Right cardiac atrium (tissue), 5 donors: Measurements from ENCODE around the gene DST. TPM values are rescaled to one million over a fixed set of nuclear protein-coding genes. Genes with fewer than 3 reads are reported as not detected.

ENCODE experiments used
- ATAC-seq, 2 donors: fragments of 200-7000 bp; cut with Tn5 transposase; one replicate each; pipeline versions ENCODE4 v1.8.0 to v1.9.1; 2020; ENCODE audit warnings: moderate library complexity in 2 of 2, mild to moderate bottlenecking in 1 of 2
- DNase-seq, 3 donors: peaks; one replicate each; pipeline ENCODE4 v3.0.0-alpha.2; 2020
- H3K27ac ChIP-seq: one replicate; pipeline ENCODE4 v1.5.1; 2013; ENCODE audit warnings: mild to moderate bottlenecking, low read length, control low read depth, moderate library complexity
- H3K27me3 ChIP-seq: one replicate; pipeline ENCODE4 v1.6.1; 2013; ENCODE audit not compliant: control insufficient read depth, insufficient read depth
- H3K4me1 ChIP-seq: one replicate; pipeline ENCODE4 v1.6.1; 2013; ENCODE audit warnings: low read length; ENCODE audit not compliant: control insufficient read depth, insufficient read depth
- H3K4me3 ChIP-seq: one replicate; pipeline ENCODE4 v1.5.1; 2013; ENCODE audit warnings: low read length, control low read depth
- H3K9me3 ChIP-seq: one replicate; pipeline ENCODE4 v1.6.1; 2013; ENCODE audit warnings: low read length; ENCODE audit not compliant: control insufficient read depth
- WGBS: extraction: QIAGEN DNeasy Blood & Tissue Kit; methylation state at CpG from one replicate; pipeline ENCODE4 v1.1.7; 2013; 5-methylcytosine and 5-hydroxymethylcytosine counted together
- intact Hi-C, 4 donors: fragments of 100-400 bp; cut with DNase I; formaldehyde crosslinking; loops; one replicate each; pipeline versions ENCODE4 v1.11.0 to v1.14.0; 2022 to 2023
- polyA plus RNA-seq: library from polyadenylated mRNA; stranded (reverse); fragments of 200-250 nt; gene quantifications from one replicate; pipeline ENCODE4 v1.2.3, GENCODE V29; 2013
- total RNA-seq, 4 donors: library from RNA; stranded (reverse); fragmentation: NEBNext Ultra II Directional; extraction: Animal tissue kit (Norgen Biotek cat#: 25700); gene quantifications; one replicate each; pipeline ENCODE4 v1.2.1, GENCODE V29; 2021
- donor health status: healthy with polysubstance abuse.
- donor health status: DM: no; HTN: yes; CAD: no.
- donor health status: DM: no; HTN: no; CAD: no.
- donor health status: DM: no; HTN: yes; CAD: no; lungs with severe emphysema.
- donor health status: DM: yes; HTN: yes; CAD: no.

Gene DST
- total and polyA plus RNA-seq, 5 donors: 148 to 308 (median 204) TPM

DNA sequence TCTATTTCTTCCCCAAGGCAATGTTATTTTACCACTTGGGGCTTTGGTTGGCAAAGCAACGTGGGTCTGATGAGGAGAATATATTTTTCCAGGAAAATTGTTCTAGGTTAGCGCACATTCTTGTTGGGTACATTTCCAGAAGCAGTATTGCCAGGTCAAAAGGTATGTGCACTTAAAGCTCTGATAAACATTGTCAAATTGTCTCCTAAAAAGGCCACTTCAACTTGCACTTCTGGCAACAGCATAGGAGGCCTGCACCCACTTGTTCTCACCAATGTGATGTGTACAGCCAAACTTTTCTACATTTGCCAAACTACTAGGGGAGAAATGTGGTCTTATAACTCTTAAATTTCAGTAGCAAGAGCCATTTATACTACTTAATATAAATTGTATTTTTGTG is 197.8 kb downstream of the DST start:
- no peaks in the 10 kb centered on the region for H3K27me3 ChIP-seq
- DNase-seq: no peak

GRCh38 chr6:56440551-56440981 is 202.1 kb downstream of the DST start:
- ATAC-seq: no peak
- H3K27ac ChIP-seq: no peak overlapping the region
- no peaks in the 10 kb centered on the region for H3K27me3 ChIP-seq
- intact Hi-C loops: no loop called here
- no peaks in the 10 kb centered on the region for H3K9me3 ChIP-seq
- no peak for DNase-seq
- WGBS: 57% methylated on average over 4 of the region's 4 CpGs
- H3K4me1 ChIP-seq: peaks cover 2% of the 10 kb centered on the region
- no peak overlapping the region for H3K4me3 ChIP-seq

More for the DNA sequence above, 197.8 kb downstream of the DST start:
- no peak overlapping the region for H3K27ac ChIP-seq
- H3K9me3 ChIP-seq: no peaks in the 10 kb centered on the region
- no peak overlapping the region for H3K4me3 ChIP-seq
- H3K4me1 ChIP-seq: peaks cover 2% of the 10 kb centered on the region
- 76% methylated on average over 2 of the region's 2 CpGs for WGBS
- intact Hi-C loops: no loop called here
- no peak for ATAC-seq

GRCh38 chr6:56437171-56437900 is 205.4 kb downstream of the DST start:
- 93% methylated on average over 5 of the region's 5 CpGs for WGBS
- Histone ChIP-seq H3K9me3 (no peaks in the 10 kb centered on the region), H3K4me3 (no peak overlapping the region), H3K27ac (no peak overlapping the region), H3K4me1 (no peaks in the 10 kb centered on the region), H3K27me3 (no peaks in the 10 kb centered on the region)
- intact Hi-C loops: no loop called here
- no peak for DNase-seq
- ATAC-seq: no peak

DNA sequence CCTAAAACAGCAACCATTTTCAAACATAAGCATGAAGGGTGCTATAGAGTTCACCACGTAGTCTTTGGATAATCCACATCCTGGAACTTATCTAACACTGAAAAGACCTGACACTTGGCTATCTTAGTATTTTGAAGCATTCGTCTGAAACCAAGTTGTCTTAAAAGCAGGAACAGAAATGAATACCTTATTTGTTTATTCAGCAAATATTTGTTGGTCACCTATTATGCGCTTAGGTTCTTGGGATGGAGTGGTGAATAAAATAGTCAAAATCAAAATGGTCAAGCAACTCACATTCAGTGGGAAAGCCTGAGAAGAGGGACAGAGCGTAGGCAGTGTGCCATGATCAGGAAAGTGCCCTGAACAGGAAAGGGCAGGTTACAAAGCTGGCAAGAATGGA is 206.9 kb downstream of the DST start:
- Histone ChIP-seq H3K27me3 (no peaks in the 10 kb centered on the region), H3K27ac (no peak overlapping the region), H3K9me3 (no peaks in the 10 kb centered on the region), H3K4me1 (no peaks in the 10 kb centered on the region), H3K4me3 (no peak overlapping the region)
- ATAC-seq (no peak), DNase-seq (no peak)
- intact Hi-C loops: no loop called here
- WGBS: 78% methylated on average over 4 of the region's 4 CpGs

GRCh38 chr6:56435326-56435725 is 207.4 kb downstream of the DST start:
- WGBS: 94% methylated on average over 2 of the region's 2 CpGs
- intact Hi-C loops: no loop called here

DNA sequence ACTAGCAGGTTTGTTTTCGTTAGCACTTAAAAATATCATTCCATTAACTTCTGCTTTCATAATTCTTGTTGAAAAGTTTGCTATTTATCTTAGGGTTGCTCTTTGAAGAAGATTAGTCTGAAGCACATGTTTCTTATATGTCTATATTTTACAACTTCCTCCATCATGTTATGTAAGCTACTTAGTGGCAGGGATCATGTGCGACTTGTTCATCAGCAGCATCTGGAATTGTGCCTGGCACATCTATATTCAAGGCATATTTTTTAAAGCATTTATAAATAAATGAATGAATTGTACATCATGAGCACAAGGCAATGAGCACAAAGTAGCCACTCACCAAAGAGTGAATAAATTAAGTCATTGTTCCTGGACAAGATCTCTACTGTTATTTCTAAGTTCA is 208.1 kb downstream of the DST start:
- Histone ChIP-seq H3K9me3 (no peaks in the 10 kb centered on the region), H3K27ac (no peak overlapping the region), H3K4me1 (no peaks in the 10 kb centered on the region), H3K4me3 (no peak overlapping the region), H3K27me3 (no peaks in the 10 kb centered on the region)
- DNase-seq: no peak
- 85% methylated on average over 2 of the region's 2 CpGs for WGBS
- intact Hi-C loops: no loop called here
- ATAC-seq: no peak

More at GRCh38 chr6:56435326-56435725, 207.4 kb downstream of the DST start:
- Histone ChIP-seq H3K4me3 (no peak overlapping the region), H3K4me1 (no peaks in the 10 kb centered on the region), H3K9me3 (no peaks in the 10 kb centered on the region), H3K27ac (no peak overlapping the region), H3K27me3 (no peaks in the 10 kb centered on the region)
- DNase-seq (no peak), ATAC-seq (no peak)

DNA sequence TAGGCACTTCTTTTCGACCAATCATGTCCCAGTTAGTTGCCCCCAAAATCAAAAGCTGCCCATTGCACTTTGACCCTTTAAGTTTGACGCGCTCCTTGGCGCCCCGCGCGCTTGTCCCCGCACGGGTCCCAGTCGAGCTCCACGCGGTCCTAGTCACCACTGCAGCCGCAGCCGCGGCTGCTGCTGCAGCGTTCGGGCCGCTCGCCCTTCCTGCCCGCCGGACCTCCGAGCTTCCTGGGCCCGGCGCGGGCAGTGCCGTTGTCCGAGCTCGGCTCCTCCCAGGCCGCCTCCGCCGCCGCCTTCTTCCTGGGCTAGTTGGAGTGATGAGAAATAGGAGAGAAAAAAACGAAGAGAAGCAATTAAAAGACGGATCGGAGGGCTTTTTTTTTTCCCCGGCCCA is 209.6 kb downstream of the DST start:
- 67% methylated on average over 36 of the region's 36 CpGs for WGBS
- Histone ChIP-seq H3K27ac (no peak overlapping the region), H3K27me3 (no peaks in the 10 kb centered on the region), H3K4me3 (no peak overlapping the region), H3K9me3 (no peaks in the 10 kb centered on the region), H3K4me1 (no peaks in the 10 kb centered on the region)
- ATAC-seq: no peak
- no peak for DNase-seq
- intact Hi-C loops: no loop called here

DNA sequence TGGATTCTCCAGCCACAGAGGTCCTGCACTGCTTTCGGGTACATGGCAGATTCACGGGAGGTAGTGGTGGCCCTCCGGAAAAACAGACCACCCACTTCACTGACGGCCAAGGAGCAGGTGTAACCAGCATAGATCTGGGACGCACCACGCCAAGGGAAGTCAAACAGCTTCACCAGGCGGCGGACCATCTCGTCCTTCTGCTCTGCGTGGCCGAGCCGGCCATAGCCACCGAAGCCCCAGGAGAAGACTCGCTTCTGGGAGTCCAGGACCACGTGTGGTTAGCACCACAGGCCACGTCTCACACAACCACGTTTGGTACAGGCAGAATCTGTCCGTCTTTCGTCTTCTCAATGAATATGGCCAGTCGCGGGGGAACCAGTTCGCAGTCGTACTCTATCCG is 210.5 kb downstream of the DST start:
- intact Hi-C loops: no loop called here
- H3K27ac ChIP-seq: no peak overlapping the region
- WGBS: 98% methylated on average over 24 of the region's 24 CpGs
- no peaks in the 10 kb centered on the region for H3K27me3 ChIP-seq
- H3K4me1 ChIP-seq: no peaks in the 10 kb centered on the region
- ATAC-seq (no peak), DNase-seq (no peak)
- H3K9me3 ChIP-seq: no peaks in the 10 kb centered on the region
- no peak overlapping the region for H3K4me3 ChIP-seq

DNA sequence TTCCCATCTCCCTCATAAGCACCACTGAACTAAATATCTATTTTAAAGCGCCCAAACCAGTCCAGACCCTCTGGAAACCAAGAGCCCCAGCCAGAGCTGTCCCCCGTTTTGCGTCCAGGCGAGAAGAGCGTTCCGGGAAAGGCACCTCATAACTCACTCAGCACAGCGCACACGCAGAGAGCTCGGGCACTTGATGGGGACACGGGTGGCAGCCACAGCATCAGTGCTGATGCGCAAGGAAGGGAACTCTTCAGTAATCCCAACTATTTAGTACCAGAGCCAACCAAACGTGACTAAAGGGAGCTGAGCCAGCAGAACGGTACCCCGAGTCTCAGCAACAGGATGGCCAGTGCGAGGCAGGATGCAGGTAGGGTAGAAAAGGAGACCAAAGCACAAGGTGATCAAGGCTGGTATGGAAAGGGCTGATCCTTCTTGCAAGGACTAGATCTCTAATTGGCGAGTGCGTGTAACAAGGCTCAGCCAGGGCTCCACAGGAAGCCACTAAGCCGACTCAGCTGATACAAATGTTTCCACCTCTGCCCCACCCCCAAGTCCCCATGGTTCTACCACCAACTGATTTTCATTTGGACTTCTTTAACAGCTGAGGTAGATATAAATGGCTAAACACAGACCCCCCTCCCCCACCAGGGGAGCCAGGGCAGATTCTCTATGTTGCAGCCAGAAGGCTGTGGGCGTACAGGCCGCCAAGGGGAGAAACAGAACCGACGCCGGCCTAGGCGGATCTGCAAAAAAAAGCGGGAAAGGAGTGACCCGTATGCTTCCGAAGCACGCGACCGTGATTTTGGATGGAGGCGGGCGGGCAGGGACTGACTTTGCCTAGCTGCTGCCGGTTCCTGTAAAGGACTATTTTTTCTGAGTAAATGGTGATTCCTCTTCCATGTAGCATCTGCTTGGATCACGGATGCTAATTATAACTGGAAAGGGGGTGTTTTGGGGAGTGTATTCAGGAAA is 211.8 kb downstream of the DST start:
- intact Hi-C loops: no loop called here
- WGBS: 89% methylated on average over 34 of the region's 34 CpGs
- H3K27ac ChIP-seq: no peak overlapping the region
- DNase-seq (no peak), ATAC-seq (no peak)
- no peaks in the 10 kb centered on the region for H3K9me3 ChIP-seq
- no peaks in the 10 kb centered on the region for H3K4me1 ChIP-seq
- H3K27me3 ChIP-seq: no peaks in the 10 kb centered on the region
- H3K4me3 ChIP-seq: no peak overlapping the region

DNA sequence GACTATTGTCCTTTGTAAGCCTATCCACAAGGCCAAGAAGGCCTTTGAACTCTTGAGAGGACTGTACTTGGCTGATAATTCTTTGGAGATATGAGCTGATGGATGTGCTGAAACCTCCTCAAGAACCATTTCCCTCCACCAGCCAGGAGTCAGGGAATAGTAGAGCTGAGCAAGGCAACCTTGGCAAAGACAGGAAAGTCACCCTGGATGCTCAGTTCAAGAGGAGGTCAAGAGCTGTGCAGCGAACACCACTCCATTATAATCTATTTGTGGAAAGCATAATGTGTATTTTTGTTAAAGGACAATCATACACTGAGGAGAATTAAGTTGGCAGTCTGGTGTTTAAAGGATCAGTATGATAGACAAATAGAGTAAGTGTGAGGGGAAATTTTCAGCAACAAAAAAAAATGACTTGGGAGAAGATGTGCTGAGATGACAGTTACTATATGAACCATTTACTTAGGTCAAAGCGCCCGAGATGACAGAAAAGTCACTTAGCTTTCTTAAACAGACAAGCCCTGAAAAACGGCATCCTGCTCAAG is 218.1 kb downstream of the DST start:
- no peaks in the 10 kb centered on the region for H3K9me3 ChIP-seq
- peak; percentile 44 to 91 for ATAC-seq
- no peak for DNase-seq
- H3K27me3 ChIP-seq: no peaks in the 10 kb centered on the region
- intact Hi-C loops: no loop called here
- peaks cover 4% of the 10 kb centered on the region for H3K4me1 ChIP-seq
- 47% methylated on average over 4 of the region's 4 CpGs for WGBS
- no peak overlapping the region for H3K27ac ChIP-seq
- H3K4me3 ChIP-seq: no peak overlapping the region

DNA sequence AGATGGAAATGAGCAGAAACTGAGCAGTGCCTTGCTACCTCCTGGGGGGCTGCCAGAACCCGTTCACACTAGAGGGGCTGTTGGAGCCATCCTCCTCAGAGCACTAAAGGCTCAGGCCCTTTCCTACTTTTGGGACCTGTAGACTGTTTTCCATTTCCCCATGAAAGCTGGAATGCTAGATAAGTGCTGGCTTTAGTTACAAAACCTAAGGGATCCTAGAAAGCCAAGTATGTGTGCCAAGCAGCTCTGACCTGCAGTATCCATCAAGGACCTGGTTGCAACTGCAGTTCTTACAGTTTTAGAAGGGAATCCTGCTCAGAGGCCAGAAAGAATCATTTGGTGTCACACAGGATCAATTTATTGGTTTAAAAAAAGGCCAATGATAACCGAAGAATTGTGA is 218.6 kb downstream of the DST start:
- Histone ChIP-seq H3K9me3 (no peaks in the 10 kb centered on the region), H3K4me1 (peaks cover 4% of the 10 kb centered on the region), H3K4me3 (no peak overlapping the region), H3K27me3 (no peaks in the 10 kb centered on the region), H3K27ac (no peak overlapping the region)
- 38% methylated on average over 2 of the region's 2 CpGs for WGBS
- intact Hi-C loops: no loop called here
- ATAC-seq: peak in 1 of 2 donors; percentile 31
- no peak for DNase-seq
